HG03039 (cell line): ENCODE data around the gene CHKB.

Experiments used
- ATAC-seq: cut with Tn5 transposase; IDR thresholded peaks from one replicate; pipeline ENCODE4 v1.9.1; 2021; ENCODE audit warnings: mild to moderate bottlenecking, moderate library complexity; ENCODE audit not compliant: unreplicated experiment

CHKB gene

DNA sequence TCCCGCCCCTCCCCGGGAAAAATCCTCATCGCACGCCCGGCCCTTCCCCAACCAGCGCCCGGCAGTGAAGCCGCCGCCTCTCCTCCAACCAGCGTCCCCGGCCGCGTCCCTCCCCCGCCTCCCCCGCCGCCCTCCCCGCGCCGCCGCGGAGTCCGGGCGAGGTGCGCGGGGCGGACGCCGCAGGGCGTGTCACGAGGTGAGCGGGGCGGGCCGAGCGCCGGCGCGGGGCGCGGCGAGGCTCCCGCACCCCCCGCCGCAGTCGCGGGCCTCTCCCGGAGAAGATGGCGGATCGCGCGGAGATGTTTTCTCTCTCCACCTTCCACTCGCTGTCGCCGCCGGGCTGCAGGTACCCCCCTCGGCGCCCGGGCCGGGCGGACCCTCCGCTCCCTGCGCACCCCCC lies 17.9 kb upstream of the CHKB start, which contains the start of gene MAPK8IP2:
TSS of gene MAPK8IP2 (plus strand) at position 256 of the 400 bp plus-strand sequence. CDS start at position 282, 26 bp downstream.
- no peak for ATAC-seq

- ATAC-seq, result no peak
These were observed 17.3 kb upstream of the CHKB start for GRCh38 chr22:50599816-50600455.

DNA sequence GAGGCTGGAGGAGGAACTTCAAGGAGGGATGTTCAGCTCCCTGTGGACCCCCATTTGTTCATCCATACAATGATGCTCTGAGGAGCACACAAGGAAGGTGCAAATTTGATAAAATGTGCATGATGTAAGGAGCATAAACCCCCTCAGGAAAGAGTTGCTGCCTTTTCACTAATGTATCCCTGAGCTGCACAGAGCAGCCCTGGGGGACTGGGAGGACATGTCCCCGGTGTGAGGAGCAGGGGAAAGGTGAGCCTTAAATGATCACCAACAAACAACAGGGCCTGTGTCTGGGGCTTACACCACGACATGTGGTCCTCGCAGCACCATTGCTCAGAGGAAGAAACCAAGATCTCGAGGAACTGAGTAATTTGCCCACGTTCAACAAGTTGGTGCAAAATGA lies 14.4 kb upstream of the CHKB start:
- no peak for ATAC-seq

GRCh38 chr22:50595189-50595588 lies 12.5 kb upstream of the CHKB start:
- ATAC-seq, result no peak

- no peak for ATAC-seq
These were observed 4.8 kb upstream of the CHKB start for GRCh38 chr22:50587407-50587806.

DNA sequence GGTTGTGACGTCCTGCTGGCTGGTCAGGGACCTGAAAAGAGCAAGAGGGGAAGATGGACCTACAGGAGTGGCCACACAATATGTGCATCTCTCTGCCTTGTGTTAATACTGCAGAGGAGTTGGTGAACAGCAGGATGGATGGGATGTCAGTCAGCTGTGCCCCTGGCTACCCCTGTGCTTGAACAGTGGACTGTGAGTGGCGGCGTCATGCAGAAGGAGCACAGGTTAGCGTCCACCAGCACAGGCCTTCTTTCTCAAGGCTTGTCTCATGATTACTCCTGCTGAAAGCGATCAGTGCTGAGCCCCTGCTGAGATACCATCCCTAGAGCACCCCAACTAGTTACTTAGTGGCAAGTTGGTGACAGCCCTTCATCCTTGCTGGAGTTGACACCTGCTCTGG lies 3.8 kb upstream of the CHKB start:
- no peak for ATAC-seq

GRCh38 chr22:50585781-50586180 lies 3.1 kb upstream of the CHKB start:
- no peak for ATAC-seq

GRCh38 chr22:50585238-50585637 lies 2.6 kb upstream of the CHKB start:
- no peak for ATAC-seq

DNA sequence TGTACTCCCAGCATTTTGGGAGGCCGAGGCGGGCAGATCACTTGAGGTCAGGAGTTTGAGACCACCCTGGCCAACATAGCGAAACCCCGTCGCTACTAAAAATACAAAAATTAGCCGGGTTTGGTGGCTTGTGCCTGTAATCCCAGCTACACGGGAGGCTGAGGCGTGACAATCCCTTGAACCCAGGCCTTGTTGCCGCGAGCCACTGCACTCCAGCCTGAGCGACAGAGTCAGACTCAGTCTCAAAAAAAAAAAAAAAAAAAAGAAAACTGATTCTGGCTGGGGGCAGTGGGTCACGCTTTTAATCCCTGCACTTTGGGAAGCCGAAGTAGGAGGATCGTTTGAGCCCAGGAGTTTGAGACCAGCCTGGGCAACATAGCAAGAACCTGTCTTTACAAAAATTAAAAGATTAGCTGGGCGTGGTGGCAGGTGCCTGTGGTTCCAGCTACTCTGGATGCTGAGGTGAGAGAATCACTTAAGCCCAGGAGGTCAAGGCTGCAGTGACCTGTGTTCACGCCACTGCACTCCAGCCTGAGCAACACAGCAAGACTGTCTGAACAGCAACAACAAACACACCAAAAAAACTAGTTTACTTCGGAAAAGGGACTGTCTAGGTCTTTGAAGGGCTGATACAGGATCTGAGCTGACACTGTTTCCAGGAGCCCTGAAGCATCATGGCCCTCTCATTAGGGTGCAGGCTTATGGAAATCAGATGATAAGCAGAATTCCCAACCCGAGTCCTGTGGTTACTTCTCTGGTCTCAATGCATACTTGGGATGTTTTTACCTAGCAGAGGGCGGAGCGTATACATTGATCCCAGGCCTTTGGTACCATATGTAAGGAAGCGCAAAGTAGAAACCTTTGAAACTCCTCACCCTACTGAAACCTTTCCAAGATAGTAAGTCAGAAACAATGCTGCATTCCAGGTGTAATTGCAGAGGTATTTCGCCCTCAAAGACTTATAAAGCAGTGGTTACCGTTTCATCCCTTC lies 1.8 kb upstream of the CHKB start:
- ATAC-seq, result no peak

DNA sequence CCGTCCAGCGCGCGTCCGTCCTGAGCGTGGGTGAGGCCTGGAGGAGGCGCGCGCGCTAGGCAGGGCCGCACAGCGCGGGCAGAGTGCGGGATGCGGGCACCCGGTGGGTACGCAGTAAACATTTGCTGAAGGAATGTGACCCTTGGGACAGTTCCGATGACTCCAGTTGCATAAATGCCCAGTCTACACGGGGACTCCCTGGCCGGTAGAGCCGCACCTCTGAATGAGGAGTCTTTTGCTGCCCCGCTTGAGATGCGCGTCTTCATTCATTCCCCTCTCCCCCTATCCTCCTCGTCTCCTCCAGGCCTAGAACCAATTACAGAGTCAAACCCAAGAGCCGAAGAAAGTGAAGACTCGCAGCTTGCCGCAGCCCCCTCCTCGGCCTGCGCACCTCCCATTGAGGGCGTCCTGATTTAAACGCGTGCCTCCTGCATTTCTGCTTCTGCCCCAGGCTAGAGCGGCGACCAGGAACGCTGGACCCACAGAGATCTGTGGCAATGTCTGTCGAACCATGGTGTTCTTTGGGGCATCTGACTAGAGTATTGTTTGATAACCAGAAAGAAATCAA lies 729 bp upstream of the CHKB start:
- ATAC-seq, result peak; percentile 18

- peak; percentile 10 for ATAC-seq
These were observed 628 bp downstream of the CHKB start for GRCh38 chr22:50581950-50582492.

DNA sequence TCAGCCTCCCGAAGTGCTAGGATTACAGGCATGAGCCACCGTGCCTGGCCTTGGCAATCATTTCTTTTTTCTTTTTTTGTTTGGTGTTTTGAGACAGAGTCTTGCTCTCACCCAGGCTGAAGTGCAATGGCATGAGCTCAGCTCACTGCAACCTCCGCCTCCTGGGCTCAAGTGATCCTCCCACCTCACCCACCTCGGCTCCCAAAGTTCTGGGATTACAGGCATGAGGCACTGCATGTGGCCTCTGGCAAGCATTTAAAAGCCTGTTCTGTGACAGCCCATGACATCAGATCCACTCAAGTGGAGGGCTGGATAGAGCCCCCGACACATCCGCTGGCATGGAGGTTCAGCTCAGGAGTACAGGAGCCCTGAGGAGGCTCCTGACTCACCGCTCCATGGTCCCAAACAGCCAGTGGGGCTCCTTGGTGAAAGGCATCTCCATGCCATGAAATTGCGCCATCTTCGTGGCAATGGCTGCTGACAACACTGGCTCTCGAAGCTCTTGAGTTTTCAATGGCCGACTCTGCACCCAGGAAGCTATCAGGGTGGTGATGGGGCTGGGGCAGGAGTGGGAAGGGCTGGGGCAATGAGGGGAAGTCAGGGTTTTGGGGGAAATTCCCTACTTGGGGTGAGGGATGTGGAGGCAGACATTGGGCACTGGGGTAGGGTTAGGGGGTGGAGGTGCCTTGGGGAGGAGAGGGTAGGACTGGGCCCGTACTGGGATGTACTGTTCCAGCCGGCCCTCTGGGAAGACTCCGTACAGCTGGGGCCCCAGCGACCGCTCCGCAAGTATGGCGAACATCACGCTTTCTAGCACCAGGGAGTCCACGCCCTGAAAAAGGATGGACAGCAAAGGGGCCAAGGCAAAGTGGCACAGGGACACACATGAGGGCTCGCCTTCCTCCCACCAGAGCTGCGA lies 1.4 kb downstream of the CHKB start:
- ATAC-seq, result no peak

GRCh38 chr22:50579752-50580151 lies 2.9 kb downstream of the CHKB start:
- ATAC-seq, result no peak

DNA sequence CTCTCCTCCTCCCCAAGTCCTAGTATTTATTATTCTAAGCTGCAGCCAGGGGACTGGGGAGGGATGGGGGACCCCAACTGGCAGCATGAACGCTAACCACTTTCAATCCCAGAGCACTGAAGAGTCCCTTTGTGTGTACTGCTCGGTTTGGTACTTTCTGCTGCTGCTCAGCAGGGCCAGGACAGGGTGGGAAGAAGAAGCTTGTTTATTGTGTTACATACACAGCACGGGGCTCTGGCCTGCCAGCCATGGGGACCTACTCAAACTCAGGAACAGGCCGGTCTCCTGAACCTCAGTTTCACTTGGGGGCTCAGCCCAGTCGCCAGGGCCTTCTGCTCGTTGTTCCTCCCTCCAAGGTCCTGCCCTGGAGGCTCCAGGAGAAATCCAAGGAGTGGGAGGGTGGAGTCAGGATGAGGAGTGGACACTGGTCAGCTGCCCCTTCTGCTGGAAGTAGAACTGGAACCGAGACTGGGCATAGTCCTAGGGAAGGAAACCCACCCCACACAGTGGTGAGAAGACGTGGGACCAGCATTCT lies 3.8 kb downstream of the CHKB start:
- ATAC-seq, result no peak

DNA sequence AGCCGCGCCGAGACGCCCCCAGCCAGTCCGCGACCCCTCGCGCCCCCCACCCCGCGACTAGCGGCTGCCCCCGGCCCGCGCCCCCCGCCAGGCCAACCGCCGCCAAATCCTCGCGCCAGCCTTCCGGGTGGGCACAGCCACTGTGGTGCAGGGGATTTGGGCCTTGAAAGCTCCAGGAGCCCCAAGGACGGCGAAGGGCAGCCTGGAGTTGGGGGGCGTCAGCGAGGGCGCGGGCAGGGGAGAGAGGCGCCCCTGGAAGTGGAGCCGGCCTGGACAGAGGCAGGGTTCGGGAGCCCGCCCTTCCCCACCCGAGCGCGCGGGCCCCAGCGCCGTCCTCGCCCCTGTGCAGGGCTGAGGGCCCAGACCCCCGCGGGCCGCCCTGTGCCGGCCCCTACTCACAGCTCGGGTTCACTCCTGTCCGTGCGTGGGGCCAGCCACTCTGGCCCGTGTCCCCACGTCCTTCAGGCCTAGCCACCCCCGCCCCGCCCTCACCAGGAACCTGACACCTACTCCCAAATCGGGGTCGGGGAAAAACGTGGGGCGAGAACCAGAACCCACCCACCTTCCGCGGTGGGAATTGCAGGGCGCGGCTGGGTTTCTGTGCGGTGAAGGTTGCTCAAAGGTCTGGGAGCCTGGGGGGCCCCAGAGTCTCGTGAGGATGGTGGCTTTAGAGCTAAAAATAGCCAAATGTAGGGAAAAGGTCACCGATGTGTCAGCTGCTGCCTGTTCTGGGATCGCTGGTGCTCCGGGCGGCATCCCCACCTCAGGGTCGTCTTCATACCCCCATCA lies 4.5 kb downstream of the CHKB start, which contains the start of gene CPT1B:
TSS of gene CPT1B (minus strand) at position 441 of the 789 bp plus-strand sequence. CDS start 512 bp downstream, outside the sequence.
- no peak for ATAC-seq

GRCh38 chr22:50577697-50577986 lies 5.0 kb downstream of the CHKB start:
- no peak for ATAC-seq

GRCh38 chr22:50576806-50577696 lies 5.6 kb downstream of the CHKB start:
- ATAC-seq, result no peak

DNA sequence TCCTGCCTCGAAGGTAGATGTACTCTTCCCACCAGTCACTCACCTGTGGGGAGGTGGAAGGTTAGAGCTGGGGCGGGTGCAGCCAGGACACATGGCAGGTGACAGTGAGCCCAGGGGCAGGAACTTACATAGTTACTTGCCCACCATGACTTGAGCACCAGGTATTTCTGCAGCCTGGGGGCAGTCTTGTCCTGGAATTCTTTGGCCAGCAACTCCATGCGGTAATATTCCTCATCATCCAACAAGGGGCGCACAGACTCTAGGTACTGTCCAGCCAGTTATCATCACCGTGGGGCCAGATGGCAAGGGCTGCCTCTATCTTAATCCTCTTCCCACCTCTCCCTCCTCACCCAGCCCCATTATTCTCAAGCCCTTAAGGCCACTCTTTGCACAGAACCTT lies 6.6 kb downstream of the CHKB start:
- no peak for ATAC-seq
